ENCODE data around the gene TIGD3.

- TF ChIP-seq, protein P1, sequence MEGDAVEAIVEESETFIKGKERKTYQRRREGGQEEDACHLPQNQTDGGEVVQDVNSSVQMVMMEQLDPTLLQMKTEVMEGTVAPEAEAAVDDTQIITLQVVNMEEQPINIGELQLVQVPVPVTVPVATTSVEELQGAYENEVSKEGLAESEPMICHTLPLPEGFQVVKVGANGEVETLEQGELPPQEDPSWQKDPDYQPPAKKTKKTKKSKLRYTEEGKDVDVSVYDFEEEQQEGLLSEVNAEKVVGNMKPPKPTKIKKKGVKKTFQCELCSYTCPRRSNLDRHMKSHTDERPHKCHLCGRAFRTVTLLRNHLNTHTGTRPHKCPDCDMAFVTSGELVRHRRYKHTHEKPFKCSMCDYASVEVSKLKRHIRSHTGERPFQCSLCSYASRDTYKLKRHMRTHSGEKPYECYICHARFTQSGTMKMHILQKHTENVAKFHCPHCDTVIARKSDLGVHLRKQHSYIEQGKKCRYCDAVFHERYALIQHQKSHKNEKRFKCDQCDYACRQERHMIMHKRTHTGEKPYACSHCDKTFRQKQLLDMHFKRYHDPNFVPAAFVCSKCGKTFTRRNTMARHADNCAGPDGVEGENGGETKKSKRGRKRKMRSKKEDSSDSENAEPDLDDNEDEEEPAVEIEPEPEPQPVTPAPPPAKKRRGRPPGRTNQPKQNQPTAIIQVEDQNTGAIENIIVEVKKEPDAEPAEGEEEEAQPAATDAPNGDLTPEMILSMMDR (IDR thresholded peaks at IDR 0.05), result no peak
- no peak for TF ChIP-seq POLR2A (IDR thresholded peaks at IDR 0.05)
Measured at GRCh38 chr11:65383778-65384177, 29.2 kb downstream of the TIGD3 start.

All from thyroid gland (tissue), 4 donors.